ENCODE measurements around the gene KRI1. TPM values are rescaled to one million over a fixed set of nuclear protein-coding genes. Genes with fewer than 3 reads are reported as not detected.

KRI1 gene
- total and polyA plus RNA-seq, 2 of the 8 experiments (the other 6 are each of a cell fraction or from before 2014, with no cell fraction given): 14.2 to 45.2 TPM

DNA sequence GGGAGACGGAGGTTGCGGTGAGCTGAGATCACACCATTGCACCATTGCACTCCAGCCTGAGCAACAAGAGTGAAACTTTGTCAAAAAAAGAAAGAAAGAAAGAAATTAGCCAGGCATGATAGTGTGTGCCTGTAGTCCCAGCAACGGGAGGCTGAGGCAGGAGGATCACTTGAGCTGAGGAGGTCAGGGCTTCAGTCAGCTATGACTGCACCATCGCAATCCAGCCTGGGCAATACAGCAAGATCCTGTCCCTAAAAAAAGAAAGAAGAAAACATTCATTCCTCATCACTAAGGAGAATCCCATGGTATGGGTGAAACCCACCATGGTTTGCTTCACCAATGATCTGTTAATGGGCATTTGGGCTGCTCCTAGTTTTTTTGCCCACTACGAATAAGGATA is 34.3 kb upstream of the KRI1 start:
- CTCF ChIA-PET (ENCODE audit: partially characterized antibody): interaction anchor here (5.1 kb wide), 1 partner anchor 19 kb away, joined by 46 read pairs; no protein-coding TSS in a partner anchor
- H3K27me3 ChIP-seq (replicated peaks in 1 of 4; ENCODE audit: control insufficient read depth in 3 of 4, extremely low read depth in 1 of 4, insufficient read depth in 3 of 4, low read length in 3 of 4): no peaks in the 10 kb centered on the region
- peaks cover 6% of the 10 kb centered on the region; the same call in 1 of the 2 replicates for H3K23me2 ChIP-seq (ENCODE audit: low read depth, low read length)
- H3K14ac ChIP-seq (ENCODE audit: insufficient read length): no peak overlapping the region
- H3K36me3 ChIP-seq (ENCODE audit: control insufficient read depth in 2 of 4, insufficient read depth in 4 of 4, low read length in 3 of 4): no peaks in the 10 kb centered on the region
- H4K20me1 ChIP-seq (replicated peaks in 1 of 2; ENCODE audit: control insufficient read depth in 1 of 2, insufficient read depth in 2 of 2, low read length in 2 of 2): no peaks in the 10 kb centered on the region
- H3K4me3 ChIP-seq (ENCODE audit: extremely low read depth in 1 of 4, insufficient read depth in 2 of 4, low read depth in 3 of 4, low read length in 4 of 4): no peak overlapping the region
- FAIRE-seq (no peak), DNase-seq (ENCODE audit: low read depth in 1 of 2, low spot score in 2 of 2) (no peak)
- POLR2A ChIA-PET (ENCODE audit: partially characterized antibody): interaction anchor here (1.2 to 2.5 kb wide), 2 partner anchors 53 to 64 kb away, joined by 3 to 6 read pairs; no protein-coding TSS in a partner anchor
- no peak overlapping the region for H3K56ac ChIP-seq (replicated peaks; ENCODE audit: insufficient read length, low read depth, low read length)
- H2BK5ac ChIP-seq (ENCODE audit: low read depth, low read length): no peak overlapping the region
- H2BK15ac ChIP-seq (ENCODE audit: low read length): no peak overlapping the region
- peaks cover 6% of the 10 kb centered on the region for H3K79me1 ChIP-seq (ENCODE audit: low read depth, low read length)
- H3K9me3 ChIP-seq (ENCODE audit: insufficient read depth in 2 of 2, low read depth in 1 of 2, low read length in 1 of 2): no peaks in the 10 kb centered on the region
- H2BK12ac ChIP-seq (ENCODE audit: low read depth, low read length): no peak overlapping the region
- H3K18ac ChIP-seq (ENCODE audit: extremely low read depth, low read length): no peak overlapping the region
- H3K9ac ChIP-seq (replicated peaks in 1 of 4; ENCODE audit: extremely low read depth in 1 of 4, low read depth in 3 of 4, low read length in 3 of 4): no peak overlapping the region
- no peak overlapping the region for H2BK120ac ChIP-seq (replicated peaks; ENCODE audit: low read depth, low read length)
- H3K4me1 ChIP-seq (replicated peaks in 1 of 4; ENCODE audit: control insufficient read depth in 3 of 4, insufficient read depth in 4 of 4, low read length in 3 of 4): peaks cover 0 to 11% (median 7%) of the 10 kb centered on the region in 4 experiments; a peak in 6 of 7 replicates
- no peak overlapping the region for H3K27ac ChIP-seq (ENCODE audit: low read depth, low read length)
- TF ChIP-seq CHD2 (IDR thresholded peaks at IDR 0.05; ENCODE audit: low read length) (no peak), FOSL1 (IDR thresholded peaks at IDR 0.05; ENCODE audit: insufficient read depth, low read depth, low read length) (no peak), EP300 (IDR thresholded peaks at IDR 0.05; ENCODE audit: borderline replicate concordance in 1 of 2, low read depth in 2 of 2, low read length in 2 of 2) (no peak), HDAC6 (IDR thresholded peaks at IDR 0.05; ENCODE audit: low read depth, low read length) (no peak)
- H2AFZ ChIP-seq (ENCODE audit: low read length): no peak overlapping the region
- H4K91ac ChIP-seq (replicated peaks; ENCODE audit: insufficient read length, low read length): no peak overlapping the region
- no peak overlapping the region for H3K4ac ChIP-seq (replicated peaks; ENCODE audit: insufficient read length, low read depth, low read length)
- H2AK5ac ChIP-seq (ENCODE audit: low read depth, low read length): no peak overlapping the region
- H2BK20ac ChIP-seq (ENCODE audit: low read length): no peak overlapping the region
- WGBS, 2 experiments (ENCODE audit: extremely low coverage in 1 of 2, insufficient coverage in 1 of 2, insufficient read length in 1 of 2, insufficient replicate concordance in 2 of 2, low coverage in 1 of 2, low lambda C conversion rate in 2 of 2, missing lambda C conversion rate in 1 of 2): 92% methylated on average over 5 of the region's 5 CpGs; no CpG with 5 or more reads in 1 of the 2 experiments
- H3K4me2 ChIP-seq (ENCODE audit: insufficient read depth in 1 of 2, low read depth in 2 of 2, low read length in 2 of 2): no peak overlapping the region
- H3K23ac ChIP-seq (ENCODE audit: insufficient read length): no peak overlapping the region
- no peak overlapping the region for H4K5ac ChIP-seq (ENCODE audit: insufficient read length, low read depth, low read length)
- no peak overlapping the region for H4K8ac ChIP-seq (ENCODE audit: extremely low read depth, insufficient read depth, low read length)
- H3K79me2 ChIP-seq (ENCODE audit: control insufficient read depth in 1 of 2, insufficient read depth in 2 of 2, low read length in 2 of 2): peaks cover 0 to 9% of the 10 kb centered on the region in 2 experiments; a peak in 1 of 4 replicates
